ENCODE measurements around the gene SRGAP3. TPM values are rescaled to one million over a fixed set of nuclear protein-coding genes. Genes with fewer than 3 reads are reported as not detected.

SRGAP3 gene
- total RNA-seq, 1 donor from 2014 or later: 0.54 TPM

GRCh38 chr3:9113040-9113439, 136.4 kb downstream of the SRGAP3 start:
- H3K27ac Mint-ChIP-seq: no peak overlapping the region
- H3K36me3 Mint-ChIP-seq (ENCODE audit: low read depth): no peaks in the 10 kb centered on the region
- intact Hi-C loops (cut with micrococcal nuclease): no loop called here
- H3K27me3 Mint-ChIP-seq (ENCODE audit: insufficient read depth): peaks cover 13% of the 10 kb centered on the region
- no peaks in the 10 kb centered on the region for H3K4me1 Mint-ChIP-seq (ENCODE audit: low read depth)
- no peak for DNase-seq (ENCODE audit: low spot score)
- no peak overlapping the region for H3K4me3 Mint-ChIP-seq
- H3K9me3 Mint-ChIP-seq: no peaks in the 10 kb centered on the region

- no peak overlapping the region for H3K4me3 Mint-ChIP-seq
- H3K9me3 Mint-ChIP-seq: no peaks in the 10 kb centered on the region
- no peaks in the 10 kb centered on the region for H3K4me1 Mint-ChIP-seq (ENCODE audit: low read depth)
- no peaks in the 10 kb centered on the region for H3K36me3 Mint-ChIP-seq (ENCODE audit: low read depth)
- H3K27ac Mint-ChIP-seq: no peak overlapping the region
- DNase-seq (ENCODE audit: low spot score): no peak
- intact Hi-C loops (cut with micrococcal nuclease): no loop called here
- peaks cover 13% of the 10 kb centered on the region for H3K27me3 Mint-ChIP-seq (ENCODE audit: insufficient read depth)
Observed at GRCh38 chr3:9111866-9112265, 137.6 kb downstream of the SRGAP3 start.

- Mint-ChIP-seq H3K4me1 (ENCODE audit: low read depth) (no peaks in the 10 kb centered on the region), H3K36me3 (ENCODE audit: low read depth) (no peaks in the 10 kb centered on the region), H3K27me3 (ENCODE audit: insufficient read depth) (peaks cover 8% of the 10 kb centered on the region), H3K9me3 (no peaks in the 10 kb centered on the region), H3K27ac (no peak overlapping the region), H3K4me3 (no peak overlapping the region)
- no peak for DNase-seq (ENCODE audit: low spot score)
- intact Hi-C loops (cut with micrococcal nuclease): no loop called here
Observed at GRCh38 chr3:9111417-9111816, 138.0 kb downstream of the SRGAP3 start.

GRCh38 chr3:9110802-9111201, 138.6 kb downstream of the SRGAP3 start:
- Mint-ChIP-seq H3K4me1 (ENCODE audit: low read depth) (no peaks in the 10 kb centered on the region), H3K27ac (no peak overlapping the region), H3K36me3 (ENCODE audit: low read depth) (no peaks in the 10 kb centered on the region), H3K9me3 (no peaks in the 10 kb centered on the region), H3K27me3 (ENCODE audit: insufficient read depth) (peaks cover 4% of the 10 kb centered on the region), H3K4me3 (no peak overlapping the region)
- DNase-seq (ENCODE audit: low spot score): no peak
- intact Hi-C loops (cut with micrococcal nuclease): no loop called here

- H3K9me3 Mint-ChIP-seq: no peaks in the 10 kb centered on the region
- DNase-seq (ENCODE audit: low spot score): no peak
- H3K4me1 Mint-ChIP-seq (ENCODE audit: low read depth): no peaks in the 10 kb centered on the region
- no peaks in the 10 kb centered on the region for H3K36me3 Mint-ChIP-seq (ENCODE audit: low read depth)
- H3K27ac Mint-ChIP-seq: no peak overlapping the region
- H3K4me3 Mint-ChIP-seq: no peak overlapping the region
- intact Hi-C loops (cut with micrococcal nuclease): no loop called here
- peaks cover 2% of the 10 kb centered on the region for H3K27me3 Mint-ChIP-seq (ENCODE audit: insufficient read depth)
Observed at GRCh38 chr3:9110316-9110715, 139.1 kb downstream of the SRGAP3 start.

- H3K9me3 Mint-ChIP-seq: no peaks in the 10 kb centered on the region
- no peak overlapping the region for H3K4me3 Mint-ChIP-seq
- DNase-seq (ENCODE audit: low spot score): no peak
- no peaks in the 10 kb centered on the region for H3K4me1 Mint-ChIP-seq (ENCODE audit: low read depth)
- intact Hi-C loops (cut with micrococcal nuclease): no loop called here
- no peaks in the 10 kb centered on the region for H3K36me3 Mint-ChIP-seq (ENCODE audit: low read depth)
- H3K27ac Mint-ChIP-seq: no peak overlapping the region
- H3K27me3 Mint-ChIP-seq (ENCODE audit: insufficient read depth): peaks cover 2% of the 10 kb centered on the region
Observed at GRCh38 chr3:9109568-9109914, 139.9 kb downstream of the SRGAP3 start.

GRCh38 chr3:9108876-9109567, 140.4 kb downstream of the SRGAP3 start:
- Mint-ChIP-seq H3K4me3 (no peak overlapping the region), H3K4me1 (ENCODE audit: low read depth) (no peaks in the 10 kb centered on the region), H3K27me3 (ENCODE audit: insufficient read depth) (peaks cover 2% of the 10 kb centered on the region), H3K9me3 (no peaks in the 10 kb centered on the region), H3K27ac (no peak overlapping the region), H3K36me3 (ENCODE audit: low read depth) (no peaks in the 10 kb centered on the region)
- intact Hi-C loops (cut with micrococcal nuclease): no loop called here
- DNase-seq (ENCODE audit: low spot score): no peak

- Mint-ChIP-seq H3K9me3 (no peaks in the 10 kb centered on the region), H3K4me3 (no peak overlapping the region), H3K4me1 (ENCODE audit: low read depth) (no peaks in the 10 kb centered on the region), H3K27ac (no peak overlapping the region), H3K27me3 (ENCODE audit: insufficient read depth) (peaks cover 2% of the 10 kb centered on the region), H3K36me3 (ENCODE audit: low read depth) (no peaks in the 10 kb centered on the region)
- DNase-seq (ENCODE audit: low spot score): no peak
- intact Hi-C loops (cut with micrococcal nuclease): no loop called here
Observed at GRCh38 chr3:9107738-9108137, 141.7 kb downstream of the SRGAP3 start.

- intact Hi-C loops (cut with micrococcal nuclease): no loop called here
Observed at GRCh38 chr3:9105421-9105820, 144.0 kb downstream of the SRGAP3 start.

GRCh38 chr3:9104121-9104520, 145.3 kb downstream of the SRGAP3 start:
- DNase-seq (ENCODE audit: low spot score): no peak
- H3K4me1 Mint-ChIP-seq (ENCODE audit: low read depth): no peaks in the 10 kb centered on the region
- H3K27ac Mint-ChIP-seq: no peak overlapping the region
- H3K4me3 Mint-ChIP-seq: no peak overlapping the region
- H3K36me3 Mint-ChIP-seq (ENCODE audit: low read depth): no peaks in the 10 kb centered on the region
- H3K27me3 Mint-ChIP-seq (ENCODE audit: insufficient read depth): no peaks in the 10 kb centered on the region
- intact Hi-C loops (cut with micrococcal nuclease): no loop called here
- no peaks in the 10 kb centered on the region for H3K9me3 Mint-ChIP-seq

More at GRCh38 chr3:9105421-9105820, 144.0 kb downstream of the SRGAP3 start:
- DNase-seq (ENCODE audit: low spot score): no peak
- no peak overlapping the region for H3K27ac Mint-ChIP-seq
- no peaks in the 10 kb centered on the region for H3K27me3 Mint-ChIP-seq (ENCODE audit: insufficient read depth)
- no peaks in the 10 kb centered on the region for H3K36me3 Mint-ChIP-seq (ENCODE audit: low read depth)
- H3K4me1 Mint-ChIP-seq (ENCODE audit: low read depth): no peaks in the 10 kb centered on the region
- H3K9me3 Mint-ChIP-seq: no peaks in the 10 kb centered on the region
- no peak overlapping the region for H3K4me3 Mint-ChIP-seq

- Mint-ChIP-seq H3K4me3 (no peak overlapping the region), H3K4me1 (ENCODE audit: low read depth) (no peaks in the 10 kb centered on the region), H3K27me3 (ENCODE audit: insufficient read depth) (peaks cover 4% of the 10 kb centered on the region), H3K36me3 (ENCODE audit: low read depth) (no peaks in the 10 kb centered on the region), H3K27ac (no peak overlapping the region), H3K9me3 (no peaks in the 10 kb centered on the region)
- intact Hi-C loops (cut with micrococcal nuclease): no loop called here
- no peak for DNase-seq (ENCODE audit: low spot score)
Observed at GRCh38 chr3:9102240-9102981, 147.0 kb downstream of the SRGAP3 start.

- peaks cover 4% of the 10 kb centered on the region for H3K27me3 Mint-ChIP-seq (ENCODE audit: insufficient read depth)
- H3K4me1 Mint-ChIP-seq (ENCODE audit: low read depth): no peaks in the 10 kb centered on the region
- H3K9me3 Mint-ChIP-seq: no peaks in the 10 kb centered on the region
- no peaks in the 10 kb centered on the region for H3K36me3 Mint-ChIP-seq (ENCODE audit: low read depth)
- H3K4me3 Mint-ChIP-seq: no peak overlapping the region
- DNase-seq (ENCODE audit: low spot score): no peak
- intact Hi-C loops (cut with micrococcal nuclease): no loop called here
- no peak overlapping the region for H3K27ac Mint-ChIP-seq
Observed at GRCh38 chr3:9101286-9101685, 148.2 kb downstream of the SRGAP3 start.

GRCh38 chr3:9100513-9100894, 148.9 kb downstream of the SRGAP3 start:
- DNase-seq (ENCODE audit: low spot score): no peak
- Mint-ChIP-seq H3K4me1 (ENCODE audit: low read depth) (no peaks in the 10 kb centered on the region), H3K9me3 (no peaks in the 10 kb centered on the region), H3K27me3 (ENCODE audit: insufficient read depth) (peaks cover 4% of the 10 kb centered on the region), H3K36me3 (ENCODE audit: low read depth) (no peaks in the 10 kb centered on the region), H3K4me3 (no peak overlapping the region), H3K27ac (no peak overlapping the region)
- intact Hi-C loops (cut with micrococcal nuclease): no loop called here
